IPS-18a (cell line): ENCODE measurements around the gene CLEC4G.
A peak's percentile ranks its signal among the peaks of the same experiment; 100 is the strongest.
"Not testable (repeated sequence)": the region's sequence is repeated elsewhere in the genome, so short reads cannot be mapped to it uniquely, and the experiment has no call there.

Experiments
- H3K27ac ChIP-seq: one replicate; pipeline ENCODE4 v1.5.1; 2013; ENCODE audit warnings: low read length
- H3K27me3 ChIP-seq: one replicate; pipeline ENCODE4 v1.6.1; 2013; ENCODE audit warnings: mild to moderate bottlenecking, low read length; ENCODE audit not compliant: control insufficient read depth, insufficient read depth
- H3K36me3 ChIP-seq: one replicate; pipeline ENCODE4 v1.6.1; 2013; ENCODE audit warnings: low read depth, low read length; ENCODE audit not compliant: control insufficient read depth
- H3K4me1 ChIP-seq: one replicate; pipeline ENCODE4 v1.6.1; 2013; ENCODE audit warnings: low read depth, low read length; ENCODE audit not compliant: control insufficient read depth
- H3K4me3 ChIP-seq: one replicate; pipeline ENCODE4 v1.5.1; 2013; ENCODE audit warnings: low read length
- H3K9ac ChIP-seq: one replicate; pipeline ENCODE4 v1.6.1; 2013; ENCODE audit warnings: mild to moderate bottlenecking, low read length, moderate library complexity
- H3K9me3 ChIP-seq: one replicate; pipeline ENCODE4 v1.6.1; 2013; ENCODE audit warnings: low read depth, low read length; ENCODE audit not compliant: control insufficient read depth

The CLEC4G gene

DNA sequence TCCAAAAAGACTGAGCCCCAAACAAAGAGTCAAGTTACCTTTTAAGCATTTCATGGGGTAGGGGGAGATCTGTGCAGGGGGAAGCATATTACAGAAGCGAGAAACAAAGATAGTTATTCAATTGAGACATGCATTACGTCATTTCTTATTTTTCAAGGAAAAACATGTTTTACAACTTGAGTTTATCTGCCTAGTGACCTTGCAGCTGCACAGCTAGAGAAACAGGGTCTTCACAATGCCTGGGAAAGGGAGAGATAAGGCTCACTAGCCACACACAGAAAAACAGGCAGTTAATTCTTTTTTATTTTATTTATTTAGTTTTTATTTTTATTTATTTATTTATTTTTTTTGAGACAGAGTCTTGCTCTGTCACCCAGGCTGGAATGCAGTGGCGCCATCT lies 32.2 kb upstream of the CLEC4G start:
- H3K4me1 ChIP-seq, H3K4me3 ChIP-seq, H3K9ac ChIP-seq, H3K36me3 ChIP-seq, H3K27me3 ChIP-seq, H3K9me3 ChIP-seq, H3K27ac ChIP-seq: not testable (repeated sequence)

DNA sequence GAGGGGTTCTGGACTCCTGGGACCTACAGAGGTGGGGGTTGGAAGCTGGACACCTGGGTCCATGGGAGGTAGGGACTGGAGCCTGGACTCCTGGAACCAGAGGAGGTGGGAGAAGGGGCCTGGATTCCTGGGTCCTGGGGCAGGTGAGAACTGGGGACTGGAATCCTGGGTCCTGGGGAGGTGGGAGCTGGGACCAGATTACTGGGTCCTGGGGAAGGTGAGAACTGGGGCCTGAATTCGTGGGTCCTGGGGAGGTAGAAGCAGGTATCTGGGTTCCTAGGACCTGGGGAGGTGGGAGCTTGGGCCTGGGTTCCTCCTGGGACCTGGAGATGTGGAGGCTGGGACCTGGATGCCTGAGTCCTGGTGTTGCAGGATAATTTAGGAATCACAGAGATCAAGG lies 31.8 kb upstream of the CLEC4G start:
- Histone ChIP-seq H3K36me3 (no peaks in the 10 kb centered on the region), H3K27me3 (no peaks in the 10 kb centered on the region), H3K9me3 (no peaks in the 10 kb centered on the region), H3K9ac (no peak overlapping the region), H3K4me3 (no peak overlapping the region), H3K27ac (no peak overlapping the region), H3K4me1 (no peaks in the 10 kb centered on the region)

DNA sequence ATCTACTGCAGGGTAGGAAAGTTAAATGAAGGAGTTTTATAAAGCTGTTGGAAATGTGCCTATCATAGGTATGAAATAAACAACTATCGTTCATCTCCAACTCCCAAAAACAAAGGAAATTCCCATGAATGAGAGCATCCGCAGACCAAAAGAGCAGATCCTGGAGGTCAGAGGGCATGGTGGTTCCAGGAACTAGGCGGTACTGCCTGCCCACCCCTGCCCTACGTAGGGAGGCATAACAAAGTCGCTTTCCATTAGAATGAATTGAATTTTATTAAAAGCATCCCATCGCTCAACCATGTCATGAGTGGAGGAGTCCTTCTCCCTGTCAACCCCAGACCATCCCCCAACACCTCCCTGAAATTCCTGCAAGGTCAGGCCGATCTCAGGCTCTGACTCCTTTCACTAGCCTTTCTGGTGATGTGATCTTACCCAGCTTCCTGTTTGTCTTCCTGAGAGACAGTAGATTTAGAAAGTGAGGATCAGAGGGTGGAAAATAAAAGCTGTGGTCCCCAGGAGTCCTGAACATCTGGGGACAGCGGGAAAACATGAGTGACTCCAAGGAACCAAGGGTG lies 30.9 kb upstream of the CLEC4G start, which contains the start of gene CLEC4M:
CLEC4M (plus strand) TSS at position 525 of the 575 bp plus-strand sequence; CDS start at position 549, 24 bp downstream.
- Histone ChIP-seq H3K27me3 (no peaks in the 10 kb centered on the region), H3K27ac (no peak within 1 kb of the TSS), H3K4me3 (no peak within 1 kb of the TSS), H3K36me3 (no peaks in the 10 kb centered on the region), H3K9me3 (peaks cover 2% of the 10 kb centered on the region), H3K9ac (no peak within 1 kb of the TSS), H3K4me1 (no peaks in the 10 kb centered on the region)

DNA sequence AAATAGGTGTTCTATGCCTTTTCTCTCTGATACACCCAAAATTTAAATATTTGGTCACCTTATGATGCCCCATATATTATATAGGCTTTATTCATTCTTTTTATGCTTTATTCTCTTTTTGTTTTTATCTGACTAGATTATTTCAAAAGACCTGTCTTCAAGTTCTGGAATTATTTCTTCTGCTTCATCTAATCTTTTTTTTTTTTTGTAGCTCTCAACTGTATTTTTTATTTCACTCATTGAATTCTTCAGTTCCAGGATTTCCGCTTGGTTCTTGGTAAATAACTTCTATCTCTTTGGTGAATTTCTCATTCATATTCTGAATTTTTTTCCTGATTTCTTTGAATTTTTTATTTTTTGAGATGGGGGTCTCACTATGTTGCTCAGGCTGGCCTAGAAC lies 27.2 kb upstream of the CLEC4G start:
- Histone ChIP-seq H3K27ac (no peak overlapping the region), H3K36me3 (no peaks in the 10 kb centered on the region), H3K9me3 (peaks cover 8% of the 10 kb centered on the region), H3K9ac (no peak overlapping the region), H3K27me3 (no peaks in the 10 kb centered on the region), H3K4me1 (no peaks in the 10 kb centered on the region), H3K4me3 (no peak overlapping the region)

DNA sequence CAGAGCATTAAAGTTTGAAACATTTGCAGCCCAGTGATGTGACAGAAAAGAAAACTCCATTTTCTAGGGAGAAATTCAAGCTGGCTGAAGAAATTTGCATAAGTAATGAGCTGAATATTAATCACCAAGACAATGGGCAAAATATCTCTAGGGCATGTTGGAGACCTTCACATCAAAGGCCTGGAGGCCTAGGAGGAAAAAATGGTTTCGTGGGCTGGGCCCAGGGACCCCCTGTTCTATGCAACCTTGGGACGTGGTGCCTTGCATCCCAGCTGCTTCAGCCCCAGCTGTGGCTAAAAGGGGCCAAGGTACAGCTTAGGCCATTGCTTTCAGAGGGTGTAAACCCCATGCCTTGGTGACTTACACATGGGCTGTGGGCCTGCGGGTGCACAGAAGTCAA lies 25.4 kb upstream of the CLEC4G start:
- H3K4me1 ChIP-seq = no peaks in the 10 kb centered on the region
- H3K9me3 ChIP-seq = peaks cover 8% of the 10 kb centered on the region
- no peak overlapping the region for H3K27ac ChIP-seq
- H3K4me3 ChIP-seq = no peak overlapping the region
- no peaks in the 10 kb centered on the region for H3K36me3 ChIP-seq
- no peak overlapping the region for H3K9ac ChIP-seq
- no peaks in the 10 kb centered on the region for H3K27me3 ChIP-seq

DNA sequence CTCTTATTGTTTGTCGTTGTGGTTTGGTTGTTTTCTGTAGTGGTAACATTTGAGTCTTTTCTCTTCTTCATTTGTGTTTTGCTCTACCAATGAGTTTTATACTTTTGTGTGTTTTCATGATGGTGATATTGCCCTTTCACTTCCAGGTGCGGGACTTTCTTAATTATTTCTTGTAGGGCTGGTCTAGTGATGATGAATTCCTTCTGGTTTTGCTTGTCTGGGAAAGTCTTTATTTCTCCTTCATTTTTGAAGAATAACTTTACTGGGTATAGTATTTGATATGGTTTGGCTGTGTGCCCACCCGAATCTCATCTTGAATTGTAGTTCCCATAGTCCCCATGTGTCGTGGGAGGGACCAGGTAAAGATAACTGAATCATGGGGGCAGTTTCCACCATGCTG lies 24.3 kb upstream of the CLEC4G start:
- Histone ChIP-seq H3K27me3 (no peaks in the 10 kb centered on the region), H3K27ac (no peak overlapping the region), H3K9me3 (peaks cover 8% of the 10 kb centered on the region), H3K4me3 (no peak overlapping the region), H3K36me3 (no peaks in the 10 kb centered on the region), H3K9ac (no peak overlapping the region), H3K4me1 (no peaks in the 10 kb centered on the region)

DNA sequence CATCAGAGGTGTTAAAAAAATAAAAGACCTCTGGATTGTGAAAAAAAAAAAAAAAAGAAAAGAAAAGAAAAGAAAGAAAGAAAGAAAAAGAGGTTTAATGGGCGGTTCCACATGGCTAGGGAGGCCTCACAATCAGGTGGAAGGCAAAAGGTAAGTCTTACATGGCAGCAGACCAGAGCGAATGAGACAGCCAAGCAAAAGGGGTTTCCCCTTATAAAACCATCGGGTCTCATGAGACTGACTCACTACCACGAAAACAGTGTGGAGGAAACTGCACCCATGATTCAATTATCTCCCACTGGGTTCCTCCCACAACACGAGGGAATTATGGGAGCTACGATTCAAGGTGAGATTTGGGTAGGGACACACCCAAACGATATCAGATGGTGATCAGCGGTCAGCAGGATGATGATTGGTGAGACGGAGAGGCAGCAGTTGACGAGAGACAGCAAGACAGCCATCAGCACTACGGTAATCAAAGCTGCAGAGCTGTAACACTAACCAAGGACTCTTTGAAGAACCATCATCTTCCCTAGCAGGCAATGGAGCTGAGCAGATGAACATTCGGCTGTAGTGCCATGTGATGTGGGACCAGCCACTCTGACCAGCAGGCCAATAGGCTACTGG lies 19.4 kb upstream of the CLEC4G start:
- Histone ChIP-seq H3K36me3 (no peaks in the 10 kb centered on the region), H3K9me3 (no peaks in the 10 kb centered on the region), H3K27ac (no peak overlapping the region), H3K9ac (no peak overlapping the region), H3K4me1 (peaks cover 7% of the 10 kb centered on the region), H3K4me3 (no peak overlapping the region), H3K27me3 (no peaks in the 10 kb centered on the region)

DNA sequence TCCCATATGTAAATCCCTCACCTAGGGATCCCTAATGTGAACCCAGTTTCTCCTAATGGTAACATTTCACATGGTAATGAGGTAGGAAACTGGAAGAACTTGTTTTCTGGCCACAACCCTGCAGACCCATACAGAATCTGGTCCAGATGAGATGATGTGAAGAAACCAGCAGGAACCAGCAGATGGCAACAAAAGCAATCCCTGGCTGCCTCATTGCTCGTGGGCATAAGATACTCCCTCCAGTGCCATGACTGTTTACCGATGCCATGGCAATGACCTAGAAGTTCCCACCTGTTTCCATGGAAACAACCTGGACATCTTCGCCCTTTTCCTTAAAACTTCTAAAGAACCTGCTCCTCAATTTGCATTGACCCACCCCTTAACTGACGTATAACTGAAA lies 16.8 kb upstream of the CLEC4G start:
- H3K4me1 ChIP-seq = peaks cover 7% of the 10 kb centered on the region
- H3K36me3 ChIP-seq = no peaks in the 10 kb centered on the region
- peak overlapping the region; percentile 21 for H3K9ac ChIP-seq
- no peaks in the 10 kb centered on the region for H3K9me3 ChIP-seq
- no peak overlapping the region for H3K4me3 ChIP-seq
- peak overlapping the region; percentile 55 for H3K27ac ChIP-seq
- no peaks in the 10 kb centered on the region for H3K27me3 ChIP-seq

DNA sequence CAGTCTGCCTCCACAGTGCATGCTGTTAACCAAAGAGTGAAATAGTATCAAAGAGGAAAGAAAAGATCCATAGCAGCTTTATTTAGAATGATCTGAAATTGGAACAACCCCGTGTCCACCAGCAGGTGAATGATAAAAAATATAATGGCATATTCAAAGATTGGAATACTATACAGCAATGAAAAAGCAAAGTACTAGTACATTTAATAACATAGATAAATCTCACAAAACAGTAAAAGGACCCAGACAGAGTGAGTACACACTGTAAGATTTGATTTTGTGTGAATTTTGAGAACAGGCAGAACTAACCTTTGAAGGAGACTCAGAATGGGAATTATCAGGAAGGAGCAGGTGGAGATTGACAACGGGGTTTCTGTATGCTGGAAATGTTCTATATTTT lies 16.3 kb upstream of the CLEC4G start:
- no peaks in the 10 kb centered on the region for H3K27me3 ChIP-seq
- no peaks in the 10 kb centered on the region for H3K9me3 ChIP-seq
- H3K4me1 ChIP-seq = peaks cover 7% of the 10 kb centered on the region
- no peak overlapping the region for H3K9ac ChIP-seq
- H3K36me3 ChIP-seq = no peaks in the 10 kb centered on the region
- H3K27ac ChIP-seq = no peak overlapping the region
- H3K4me3 ChIP-seq = no peak overlapping the region

DNA sequence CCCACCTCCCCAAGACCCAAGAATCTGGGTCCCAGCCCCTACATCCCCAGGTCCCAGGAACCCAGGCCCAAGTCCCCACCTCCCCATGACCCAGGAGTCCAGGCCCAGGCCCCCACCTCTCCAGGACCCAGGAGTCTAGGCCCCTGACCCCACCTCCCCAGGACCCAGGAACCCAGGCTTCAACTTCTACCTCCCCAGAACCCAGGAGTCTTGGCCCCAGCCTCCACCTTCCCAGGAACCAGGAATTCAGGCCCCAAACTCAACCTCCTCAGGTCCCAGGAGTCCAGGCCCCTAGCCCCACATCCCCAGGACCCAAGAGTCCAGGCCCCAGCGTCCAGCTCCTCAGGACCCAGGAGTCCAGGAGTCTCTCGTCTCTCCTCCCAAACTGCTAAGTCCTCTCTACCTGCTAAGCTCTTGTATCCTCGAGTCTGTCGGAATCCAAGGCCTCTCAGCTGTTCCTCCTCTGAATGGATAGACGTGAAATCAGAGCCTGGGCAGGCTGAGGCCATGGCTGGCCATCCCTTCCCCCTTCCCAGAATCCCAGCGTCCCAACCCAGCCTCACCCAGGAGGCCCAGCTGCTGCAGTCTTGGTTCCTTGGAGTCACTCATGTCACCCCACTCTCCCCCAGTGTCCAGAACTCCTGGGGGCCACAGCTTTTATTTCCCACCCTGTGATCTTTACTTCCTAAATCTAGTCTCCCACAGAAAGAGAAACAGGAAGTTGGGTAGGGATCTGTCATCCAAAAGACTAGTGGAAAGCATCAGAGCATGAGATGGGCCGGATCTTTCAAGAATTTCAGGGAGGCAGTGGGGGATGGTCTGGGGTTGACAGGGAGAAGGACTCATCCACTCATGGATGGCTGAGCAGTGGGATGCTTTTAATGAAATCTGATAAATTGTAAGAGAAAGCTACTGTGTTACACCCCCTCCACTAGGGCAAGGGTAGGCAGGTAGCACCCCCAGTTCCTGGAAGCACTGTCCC lies 15.3 kb upstream of the CLEC4G start, which contains the start of gene CD209:
CD209 (minus strand) TSS at position 632 of the 982 bp plus-strand sequence; CDS start at position 609, 23 bp downstream.
- Histone ChIP-seq H3K9me3 (no peaks in the 10 kb centered on the region), H3K27ac (no peak within 1 kb of the TSS), H3K4me3 (no peak within 1 kb of the TSS), H3K36me3 (no peaks in the 10 kb centered on the region), H3K4me1 (peaks cover 7% of the 10 kb centered on the region), H3K27me3 (no peaks in the 10 kb centered on the region), H3K9ac (no peak within 1 kb of the TSS)

DNA sequence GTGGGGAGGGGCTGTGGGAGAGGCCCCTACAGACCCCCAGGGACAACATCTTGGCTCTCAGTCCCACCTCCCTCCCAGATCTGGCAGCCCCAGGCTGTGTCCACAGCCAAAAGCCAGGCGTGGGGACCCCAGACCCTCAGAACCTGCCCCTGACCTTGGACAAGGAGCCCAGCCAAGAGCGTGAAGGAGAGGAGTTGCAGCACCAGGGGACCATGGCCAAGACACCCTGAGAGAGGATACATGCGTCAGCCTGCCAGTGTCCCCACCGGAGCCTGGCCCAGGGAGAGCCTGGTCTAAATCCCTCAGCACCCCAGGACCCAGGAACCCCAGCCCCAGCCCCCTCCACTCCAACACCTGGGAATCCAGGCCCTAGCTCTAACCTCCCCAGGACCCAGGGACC lies 14.4 kb upstream of the CLEC4G start:
- not testable (repeated sequence) for H3K27me3 ChIP-seq, H3K9me3 ChIP-seq, H3K36me3 ChIP-seq, H3K4me3 ChIP-seq, H3K9ac ChIP-seq, H3K27ac ChIP-seq, H3K4me1 ChIP-seq
